ENCODE data around the gene RSL24D1. TPM values are rescaled to one million over a fixed set of nuclear protein-coding genes. Genes with fewer than 3 reads are reported as not detected.

Gene RSL24D1
- total RNA-seq, 1 experiment from 2014 or later = 149 TPM

DNA sequence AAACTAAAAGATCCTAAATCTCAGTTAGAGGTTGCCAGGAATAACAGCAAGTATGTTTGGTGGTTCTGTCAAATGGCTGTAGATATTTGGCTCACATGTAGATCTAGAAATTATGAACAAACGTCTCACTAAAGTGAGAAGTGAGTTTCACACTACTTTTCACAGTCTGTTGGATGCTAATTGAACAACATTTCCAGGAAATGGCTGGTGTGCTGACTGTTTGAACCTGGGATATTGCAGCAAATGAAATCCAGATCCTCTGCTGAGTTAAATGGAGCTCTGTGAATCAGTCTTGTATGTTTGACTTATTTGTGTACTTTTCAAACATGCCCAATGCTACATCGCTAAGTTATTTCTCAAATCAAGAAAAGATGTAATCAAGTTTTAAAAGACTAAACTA, 21.3 kb upstream of the RSL24D1 start:
- CTCF ChIA-PET = interaction anchor here (0.6 to 2.8 kb wide), 4 partner anchors 190 to 221 kb away, joined by 3 to 25 read pairs (median 11); partner anchors contain the start of genes CCPG1 and PIERCE2

DNA sequence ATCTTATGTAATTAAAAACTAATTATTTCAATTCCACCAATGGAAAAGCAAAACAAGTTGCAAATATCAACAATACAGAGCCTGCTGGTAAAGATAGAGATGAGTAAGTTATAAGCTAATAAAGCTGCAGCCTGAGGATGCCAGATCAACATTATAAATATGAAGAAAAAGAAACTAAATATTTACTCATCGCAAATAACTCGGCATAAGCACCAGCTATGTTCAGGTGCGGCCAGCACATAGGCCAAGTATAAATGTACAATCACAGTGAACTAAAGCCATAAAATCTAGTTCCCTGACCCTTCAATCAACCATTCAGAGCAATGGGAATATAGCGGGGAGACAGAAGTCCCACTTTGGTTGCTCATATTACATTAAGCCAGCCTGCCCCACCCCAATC, 7.7 kb upstream of the RSL24D1 start:
- BruUV-seq (replicated peaks) = no TSS peak

More for the DNA sequence above, 21.3 kb upstream of the RSL24D1 start:
- no TSS peak for BruUV-seq (replicated peaks)
- H2AFZ ChIP-seq (ENCODE audit: low read depth, low read length, poor library complexity, severe bottlenecking) = no peak overlapping the region
- TF ChIP-seq JUND (IDR thresholded peaks at IDR 0.05) (no peak), SRF (IDR thresholded peaks at IDR 0.05; ENCODE audit: low read depth) (no peak), POLR2AphosphoS5 (IDR thresholded peaks at IDR 0.05; ENCODE audit: low read depth, low read length) (no peak), CEBPB (IDR thresholded peaks at IDR 0.05; ENCODE audit: low read depth) (no peak), POLR2A (IDR thresholded peaks at IDR 0.05; ENCODE audit: borderline replicate concordance, extremely low read depth, insufficient read depth, insufficient read length) (no peak), RAD21 (IDR thresholded peaks at IDR 0.05; ENCODE audit: low read depth) (no peak)
- no peaks in the 10 kb centered on the region for H3K9me2 ChIP-seq (ENCODE audit: insufficient read depth)
- no peaks in the 10 kb centered on the region for H3K36me3 ChIP-seq (ENCODE audit: control insufficient read depth in 1 of 2, insufficient read depth in 2 of 2, low read length in 2 of 2)
- ChIA-PET POLR2A (no interaction called here), RAD21 (ENCODE audit: low non-redundant PET in 1 of 2, low total read pairs in 2 of 2, uncharacterized antibody in 2 of 2, unreplicated experiment in 2 of 2) (interaction anchor here in 1 of 2 experiments (1.0 kb wide), 1 partner anchor 217 kb away, joined by 3 read pairs; no protein-coding TSS in a partner anchor)
- H3K4me1 ChIP-seq (ENCODE audit: control insufficient read depth in 1 of 2, insufficient read depth in 2 of 2, low read length in 2 of 2) = no peaks in the 10 kb centered on the region
- no peaks in the 10 kb centered on the region for H4K20me1 ChIP-seq (ENCODE audit: insufficient read depth)
- intact Hi-C loops (cut with micrococcal nuclease) = loop anchor here (2.0 kb wide), 1 partner anchor 423 kb away; no protein-coding TSS in a partner anchor
- H3K4me2 ChIP-seq (ENCODE audit: low read length) = no peak overlapping the region
- no peak for ATAC-seq
- H3K9ac ChIP-seq (ENCODE audit: low read length) = no peak overlapping the region
- H3K27me3 ChIP-seq (ENCODE audit: insufficient read depth, low read length) = no peaks in the 10 kb centered on the region
- H3K9me3 ChIP-seq (ENCODE audit: control insufficient read depth in 1 of 2, insufficient read depth in 1 of 2, low read depth in 1 of 2, low read length in 2 of 2) = no peaks in the 10 kb centered on the region
- H3K4me3 ChIP-seq (replicated peaks in 1 of 2; ENCODE audit: low read depth in 1 of 2, low read length in 2 of 2) = no peak overlapping the region
- no peak overlapping the region for H3K27ac ChIP-seq (ENCODE audit: low read depth, low read length)
- H3K79me2 ChIP-seq (ENCODE audit: insufficient read depth, low read length) = no peaks in the 10 kb centered on the region
- DNase-seq (ENCODE audit: low read depth, low spot score) = no peak

More for the DNA sequence above, 7.7 kb upstream of the RSL24D1 start:
- Histone ChIP-seq H3K9me2 (ENCODE audit: insufficient read depth) (no peaks in the 10 kb centered on the region), H3K9ac (ENCODE audit: low read length) (no peak overlapping the region), H3K79me2 (ENCODE audit: insufficient read depth, low read length) (no peaks in the 10 kb centered on the region), H3K4me2 (ENCODE audit: low read length) (no peak overlapping the region), H3K4me3 (replicated peaks in 1 of 2; ENCODE audit: low read depth in 1 of 2, low read length in 2 of 2) (no peak overlapping the region), H3K27ac (ENCODE audit: low read depth, low read length) (no peak overlapping the region), H4K20me1 (ENCODE audit: insufficient read depth) (no peaks in the 10 kb centered on the region), H3K27me3 (ENCODE audit: insufficient read depth, low read length) (no peaks in the 10 kb centered on the region), H3K4me1 (ENCODE audit: control insufficient read depth in 1 of 2, insufficient read depth in 2 of 2, low read length in 2 of 2) (no peaks in the 10 kb centered on the region), H3K36me3 (ENCODE audit: control insufficient read depth in 1 of 2, insufficient read depth in 2 of 2, low read length in 2 of 2) (no peaks in the 10 kb centered on the region), H2AFZ (ENCODE audit: low read depth, low read length, poor library complexity, severe bottlenecking) (no peak overlapping the region), H3K9me3 (ENCODE audit: control insufficient read depth in 1 of 2, insufficient read depth in 1 of 2, low read depth in 1 of 2, low read length in 2 of 2) (no peaks in the 10 kb centered on the region)
- DNase-seq (ENCODE audit: low read depth, low spot score) = no peak
- ChIA-PET CTCF (no interaction called here), POLR2A (no interaction called here), RAD21 (ENCODE audit: low non-redundant PET in 1 of 2, low total read pairs in 2 of 2, uncharacterized antibody in 2 of 2, unreplicated experiment in 2 of 2) (no interaction called here)
- intact Hi-C loops (cut with micrococcal nuclease) = no loop called here
- TF ChIP-seq POLR2A (IDR thresholded peaks at IDR 0.05; ENCODE audit: borderline replicate concordance, extremely low read depth, insufficient read depth, insufficient read length) (no peak), EZH2phosphoT487 (IDR thresholded peaks at IDR 0.05; ENCODE audit: borderline replicate concordance) (no peak), FOSL1 (IDR thresholded peaks at IDR 0.05; ENCODE audit: low read depth) (no peak), EGR1 (IDR thresholded peaks at IDR 0.05; ENCODE audit: low read depth) (no peak), RAD21 (IDR thresholded peaks at IDR 0.05; ENCODE audit: low read depth) (no peak), ELF1 (IDR thresholded peaks at IDR 0.05; ENCODE audit: borderline replicate concordance, low read depth) (no peak), CBX3 (IDR thresholded peaks at IDR 0.05; ENCODE audit: low read depth) (no peak), SIN3A (IDR thresholded peaks at IDR 0.05; ENCODE audit: low read depth) (no peak), POLR2AphosphoS5 (IDR thresholded peaks at IDR 0.05; ENCODE audit: low read depth, low read length) (no peak), ZFX (IDR thresholded peaks at IDR 0.05) (no peak)
- TF ChIP-seq, protein P1, sequence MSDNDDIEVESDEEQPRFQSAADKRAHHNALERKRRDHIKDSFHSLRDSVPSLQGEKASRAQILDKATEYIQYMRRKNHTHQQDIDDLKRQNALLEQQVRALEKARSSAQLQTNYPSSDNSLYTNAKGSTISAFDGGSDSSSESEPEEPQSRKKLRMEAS (IDR thresholded peaks at IDR 0.05) = no peak
- TF ChIP-seq, protein P2, sequence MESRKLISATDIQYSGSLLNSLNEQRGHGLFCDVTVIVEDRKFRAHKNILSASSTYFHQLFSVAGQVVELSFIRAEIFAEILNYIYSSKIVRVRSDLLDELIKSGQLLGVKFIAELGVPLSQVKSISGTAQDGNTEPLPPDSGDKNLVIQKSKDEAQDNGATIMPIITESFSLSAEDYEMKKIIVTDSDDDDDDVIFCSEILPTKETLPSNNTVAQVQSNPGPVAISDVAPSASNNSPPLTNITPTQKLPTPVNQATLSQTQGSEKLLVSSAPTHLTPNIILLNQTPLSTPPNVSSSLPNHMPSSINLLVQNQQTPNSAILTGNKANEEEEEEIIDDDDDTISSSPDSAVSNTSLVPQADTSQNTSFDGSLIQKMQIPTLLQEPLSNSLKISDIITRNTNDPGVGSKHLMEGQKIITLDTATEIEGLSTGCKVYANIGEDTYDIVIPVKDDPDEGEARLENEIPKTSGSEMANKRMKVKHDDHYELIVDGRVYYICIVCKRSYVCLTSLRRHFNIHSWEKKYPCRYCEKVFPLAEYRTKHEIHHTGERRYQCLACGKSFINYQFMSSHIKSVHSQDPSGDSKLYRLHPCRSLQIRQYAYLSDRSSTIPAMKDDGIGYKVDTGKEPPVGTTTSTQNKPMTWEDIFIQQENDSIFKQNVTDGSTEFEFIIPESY (IDR thresholded peaks at IDR 0.05; ENCODE audit: extremely low read depth, insufficient replicate concordance, low read length) = no peak
- TF ChIP-seq, protein P3, sequence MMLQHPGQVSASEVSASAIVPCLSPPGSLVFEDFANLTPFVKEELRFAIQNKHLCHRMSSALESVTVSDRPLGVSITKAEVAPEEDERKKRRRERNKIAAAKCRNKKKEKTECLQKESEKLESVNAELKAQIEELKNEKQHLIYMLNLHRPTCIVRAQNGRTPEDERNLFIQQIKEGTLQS (IDR thresholded peaks at IDR 0.05) = no peak
- no peak for ATAC-seq
